ENCODE measurements around the gene PRKCH.
"Not testable (repeated sequence)": the region's sequence is repeated elsewhere in the genome, so short reads cannot be mapped to it uniquely, and the experiment has no call there.

PRKCH gene

GRCh38 chr14:61406675-61407074 lies 85.3 kb downstream of the PRKCH start:
- Histone ChIP-seq H2BK15ac (ENCODE audit: low read length) (no peak overlapping the region), H4K91ac (ENCODE audit: low read depth, low read length, poor library complexity) (no peak overlapping the region), H2BK5ac (ENCODE audit: low read length) (no peak overlapping the region), H3K4ac (ENCODE audit: low read length) (no peak overlapping the region), H2BK12ac (ENCODE audit: low read length) (no peak overlapping the region), H4K8ac (ENCODE audit: low read depth, low read length) (no peak overlapping the region), H3K9ac (ENCODE audit: low read depth, low read length, poor library complexity) (no peak overlapping the region), H3K14ac (ENCODE audit: low read length) (no peak overlapping the region), H3K79me1 (ENCODE audit: low read depth, low read length) (no peaks in the 10 kb centered on the region), H3K18ac (ENCODE audit: low read length) (no peak overlapping the region), H3K36me3 (replicated peaks in 1 of 2; ENCODE audit: control insufficient read depth in 2 of 2, insufficient read depth in 2 of 2, low read length in 2 of 2) (no peaks in the 10 kb centered on the region), H2BK120ac (ENCODE audit: low read depth, low read length) (no peak overlapping the region), H3K4me2 (ENCODE audit: insufficient read depth, low read length, poor library complexity, severe bottlenecking) (no peak overlapping the region), H3K23ac (ENCODE audit: low read depth, low read length, poor library complexity) (no peak overlapping the region), H3K27ac (replicated peaks; ENCODE audit: low read length) (no peak overlapping the region), H2AK5ac (ENCODE audit: low read depth, low read length) (no peak overlapping the region), H3K27me3 (ENCODE audit: control insufficient read depth in 3 of 3, insufficient read depth in 3 of 3, low read depth in 1 of 3, low read length in 3 of 3) (peaks cover 0 to 12% (median 0%) of the 10 kb centered on the region in 3 experiments), H3K4me1 (ENCODE audit: control insufficient read depth in 2 of 2, insufficient read depth in 1 of 2, low read depth in 1 of 2, low read length in 2 of 2) (peaks cover 0 to 3% of the 10 kb centered on the region in 2 donors), H2AFZ (ENCODE audit: low read length) (no peak overlapping the region), H3K4me3 (ENCODE audit: low read length in 2 of 2) (no peak overlapping the region), H3K9me3 (replicated peaks in 1 of 2; ENCODE audit: control insufficient read depth in 2 of 2, insufficient read depth in 1 of 2, low read depth in 1 of 2, low read length in 2 of 2) (peaks cover 0 to 1% of the 10 kb centered on the region in 2 donors)
- no CpG with 5 or more reads among the region's 6 CpGs for WGBS, 2 donors (ENCODE audit: extremely low coverage in 2 of 2, insufficient read length in 2 of 2, insufficient replicate concordance in 1 of 2)
- DNase-seq (ENCODE audit: low spot score), result no peak

- H2AFZ ChIP-seq (ENCODE audit: low read length), result no peak overlapping the region
- no peak overlapping the region for H3K4ac ChIP-seq (ENCODE audit: low read length)
- no peak overlapping the region for H2AK5ac ChIP-seq (ENCODE audit: low read depth, low read length)
- H3K27me3 ChIP-seq (ENCODE audit: control insufficient read depth in 3 of 3, insufficient read depth in 3 of 3, low read depth in 1 of 3, low read length in 3 of 3), result peaks cover 0 to 14% (median 0%) of the 10 kb centered on the region in 3 experiments
- no peak overlapping the region for H3K9ac ChIP-seq (ENCODE audit: low read depth, low read length, poor library complexity)
- no peak overlapping the region for H3K18ac ChIP-seq (ENCODE audit: low read length)
- no peak for DNase-seq (ENCODE audit: low spot score)
- peaks cover 0 to 3% of the 10 kb centered on the region in 2 donors for H3K4me1 ChIP-seq (ENCODE audit: control insufficient read depth in 2 of 2, insufficient read depth in 1 of 2, low read depth in 1 of 2, low read length in 2 of 2)
- no peak overlapping the region for H2BK15ac ChIP-seq (ENCODE audit: low read length)
- no peak overlapping the region for H4K8ac ChIP-seq (ENCODE audit: low read depth, low read length)
- H3K79me1 ChIP-seq (ENCODE audit: low read depth, low read length), result no peaks in the 10 kb centered on the region
- no peak overlapping the region for H3K14ac ChIP-seq (ENCODE audit: low read length)
- no peak overlapping the region for H2BK5ac ChIP-seq (ENCODE audit: low read length)
- no peak overlapping the region for H2BK12ac ChIP-seq (ENCODE audit: low read length)
- peaks cover 0 to 1% of the 10 kb centered on the region in 2 donors for H3K9me3 ChIP-seq (replicated peaks in 1 of 2; ENCODE audit: control insufficient read depth in 2 of 2, insufficient read depth in 1 of 2, low read depth in 1 of 2, low read length in 2 of 2)
- H4K91ac ChIP-seq (ENCODE audit: low read depth, low read length, poor library complexity), result no peak overlapping the region
- no CpG with 5 or more reads among the region's 6 CpGs for WGBS, 2 donors (ENCODE audit: extremely low coverage in 2 of 2, insufficient read length in 2 of 2, insufficient replicate concordance in 1 of 2)
- no peak overlapping the region for H3K4me2 ChIP-seq (ENCODE audit: insufficient read depth, low read length, poor library complexity, severe bottlenecking)
- H3K36me3 ChIP-seq (replicated peaks in 1 of 2; ENCODE audit: control insufficient read depth in 2 of 2, insufficient read depth in 2 of 2, low read length in 2 of 2), result no peaks in the 10 kb centered on the region
- no peak overlapping the region for H3K23ac ChIP-seq (ENCODE audit: low read depth, low read length, poor library complexity)
- no peak overlapping the region for H3K4me3 ChIP-seq (ENCODE audit: low read length in 2 of 2)
- no peak overlapping the region for H2BK120ac ChIP-seq (ENCODE audit: low read depth, low read length)
- H3K27ac ChIP-seq (replicated peaks; ENCODE audit: low read length), result no peak overlapping the region
Measured at GRCh38 chr14:61408498-61408897, 87.1 kb downstream of the PRKCH start.

- H4K8ac ChIP-seq (ENCODE audit: low read depth, low read length), result no peak overlapping the region
- H2BK5ac ChIP-seq (ENCODE audit: low read length), result no peak overlapping the region
- H3K27me3 ChIP-seq (ENCODE audit: control insufficient read depth in 3 of 3, insufficient read depth in 3 of 3, low read depth in 1 of 3, low read length in 3 of 3), result peaks cover 0 to 14% (median 0%) of the 10 kb centered on the region in 3 experiments
- H2AK5ac ChIP-seq (ENCODE audit: low read depth, low read length), result no peak overlapping the region
- H3K14ac ChIP-seq (ENCODE audit: low read length), result no peak overlapping the region
- no peak overlapping the region for H2BK15ac ChIP-seq (ENCODE audit: low read length)
- no peak overlapping the region for H3K4me3 ChIP-seq (ENCODE audit: low read length in 2 of 2)
- no CpG with 5 or more reads among the region's 1 CpG for WGBS, 2 donors (ENCODE audit: extremely low coverage in 2 of 2, insufficient read length in 2 of 2, insufficient replicate concordance in 1 of 2)
- no peak overlapping the region for H3K9ac ChIP-seq (ENCODE audit: low read depth, low read length, poor library complexity)
- H2AFZ ChIP-seq (ENCODE audit: low read length), result no peak overlapping the region
- no peaks in the 10 kb centered on the region for H3K79me1 ChIP-seq (ENCODE audit: low read depth, low read length)
- no peaks in the 10 kb centered on the region for H3K9me3 ChIP-seq (replicated peaks in 1 of 2; ENCODE audit: control insufficient read depth in 2 of 2, insufficient read depth in 1 of 2, low read depth in 1 of 2, low read length in 2 of 2)
- no peak overlapping the region for H3K23ac ChIP-seq (ENCODE audit: low read depth, low read length, poor library complexity)
- H3K4ac ChIP-seq (ENCODE audit: low read length), result no peak overlapping the region
- H3K27ac ChIP-seq (replicated peaks; ENCODE audit: low read length), result no peak overlapping the region
- no peak for DNase-seq (ENCODE audit: low spot score)
- H3K4me1 ChIP-seq (ENCODE audit: control insufficient read depth in 2 of 2, insufficient read depth in 1 of 2, low read depth in 1 of 2, low read length in 2 of 2), result peaks cover 0 to 3% of the 10 kb centered on the region in 2 donors
- no peak overlapping the region for H4K91ac ChIP-seq (ENCODE audit: low read depth, low read length, poor library complexity)
- H3K18ac ChIP-seq (ENCODE audit: low read length), result no peak overlapping the region
- H2BK12ac ChIP-seq (ENCODE audit: low read length), result no peak overlapping the region
- H2BK120ac ChIP-seq (ENCODE audit: low read depth, low read length), result no peak overlapping the region
- no peaks in the 10 kb centered on the region for H3K36me3 ChIP-seq (replicated peaks in 1 of 2; ENCODE audit: control insufficient read depth in 2 of 2, insufficient read depth in 2 of 2, low read length in 2 of 2)
- H3K4me2 ChIP-seq (ENCODE audit: insufficient read depth, low read length, poor library complexity, severe bottlenecking), result no peak overlapping the region
Measured at GRCh38 chr14:61409782-61410181, 88.4 kb downstream of the PRKCH start.

- H2BK120ac ChIP-seq (ENCODE audit: low read depth, low read length); H3K4ac ChIP-seq (ENCODE audit: low read length); H2BK5ac ChIP-seq (ENCODE audit: low read length); H3K27ac ChIP-seq (replicated peaks; ENCODE audit: low read length); H3K79me1 ChIP-seq (ENCODE audit: low read depth, low read length); H2BK12ac ChIP-seq (ENCODE audit: low read length); H3K23ac ChIP-seq (ENCODE audit: low read depth, low read length, poor library complexity); H3K4me2 ChIP-seq (ENCODE audit: insufficient read depth, low read length, poor library complexity, severe bottlenecking); DNase-seq (ENCODE audit: low spot score); H3K18ac ChIP-seq (ENCODE audit: low read length); H2AK5ac ChIP-seq (ENCODE audit: low read depth, low read length); H2BK15ac ChIP-seq (ENCODE audit: low read length); H3K9me3 ChIP-seq (replicated peaks in 1 of 2; ENCODE audit: control insufficient read depth in 2 of 2, insufficient read depth in 1 of 2, low read depth in 1 of 2, low read length in 2 of 2); H4K8ac ChIP-seq (ENCODE audit: low read depth, low read length); H4K91ac ChIP-seq (ENCODE audit: low read depth, low read length, poor library complexity); H3K14ac ChIP-seq (ENCODE audit: low read length); H3K4me3 ChIP-seq (ENCODE audit: low read length in 2 of 2); H3K36me3 ChIP-seq (replicated peaks in 1 of 2; ENCODE audit: control insufficient read depth in 2 of 2, insufficient read depth in 2 of 2, low read length in 2 of 2); H2AFZ ChIP-seq (ENCODE audit: low read length); H3K9ac ChIP-seq (ENCODE audit: low read depth, low read length, poor library complexity); H3K4me1 ChIP-seq (ENCODE audit: control insufficient read depth in 2 of 2, insufficient read depth in 1 of 2, low read depth in 1 of 2, low read length in 2 of 2): not testable (repeated sequence)
- WGBS, 2 donors (ENCODE audit: extremely low coverage in 2 of 2, insufficient read length in 2 of 2, insufficient replicate concordance in 1 of 2), result no CpG with 5 or more reads among the region's 4 CpGs
- H3K27me3 ChIP-seq (ENCODE audit: control insufficient read depth in 3 of 3, insufficient read depth in 3 of 3, low read depth in 1 of 3, low read length in 3 of 3), result peaks cover 0 to 14% (median 0%) of the 10 kb centered on the region in 3 experiments
Measured at GRCh38 chr14:61415934-61416333, 94.6 kb downstream of the PRKCH start.

All from neuronal stem cell (in vitro differentiated cells).